Esophagus muscularis mucosa (tissue), 4 donors: ENCODE results near the gene ZNF331.

ENCODE experiments used
- CTCF ChIP-seq, 3 experiments: fragments of 200-600 bp in 2 of 3; fragments of 450-650 bp in 1 of 3; sonication (generic) in 2 of 3; IDR thresholded peaks; one replicate each; pipeline ENCODE4 v1.5.1; 2017 to 2019; ENCODE audit warnings: antibody characterized with exemption in 3 of 3, mild to moderate bottlenecking in 2 of 3, moderate library complexity in 1 of 3
- EP300 ChIP-seq: sonication (generic); formaldehyde crosslinking; IDR thresholded peaks from one replicate; pipeline ENCODE4 v1.6.1; 2017; ENCODE audit warnings: antibody characterized with exemption
- POLR2AphosphoS5 ChIP-seq, 2 donors: sonication (generic); formaldehyde crosslinking; IDR thresholded peaks; one replicate each; pipeline ENCODE4 v1.6.1; 2017; ENCODE audit warnings: antibody characterized with exemption in 2 of 2

- TF ChIP-seq POLR2AphosphoS5 (IDR thresholded peaks at IDR 0.05) (no peak), CTCF (IDR thresholded peaks at IDR 0.05) (no peak), EP300 (no peak)
Measured at GRCh38 chr19:53530622-53531021, 7.3 kb upstream of the ZNF331 start.
